Islet precursor cell (in vitro differentiated cells): ENCODE data around the gene AASDHPPT.
"Not testable (repeated sequence)": the region's sequence is repeated elsewhere in the genome, so short reads cannot be mapped to it uniquely, and the experiment has no call there.

Experiments
- DNase-seq: peaks from one replicate; pipeline ENCODE4 v3.0.0-alpha.2; 2018

AASDHPPT gene

GRCh38 chr11:106077609-106078455, at the start of gene AASDHPPT:
Gene AASDHPPT, plus strand, starts transcription at chr11:106077662. Its CDS starts 49 bp downstream, at chr11:106077711.
- DNase-seq: peak; percentile 75

- no peak for DNase-seq
These were observed 46.9 kb upstream of the AASDHPPT start for GRCh38 chr11:106030609-106031008.

GRCh38 chr11:106031202-106031810, 46.2 kb upstream of the AASDHPPT start:
- no peak for DNase-seq

GRCh38 chr11:106031936-106032335, 45.5 kb upstream of the AASDHPPT start:
- no peak for DNase-seq

- DNase-seq: no peak
These were observed 44.6 kb upstream of the AASDHPPT start for GRCh38 chr11:106032861-106033260.

GRCh38 chr11:106043540-106043939, 33.9 kb upstream of the AASDHPPT start:
- DNase-seq: no peak

- no peak for DNase-seq
These were observed 29.8 kb upstream of the AASDHPPT start for GRCh38 chr11:106047631-106048030.

- DNase-seq: no peak
These were observed 27.6 kb upstream of the AASDHPPT start for GRCh38 chr11:106049727-106050476.

GRCh38 chr11:106051103-106051502, 26.4 kb upstream of the AASDHPPT start:
- no peak for DNase-seq

- not testable (repeated sequence) for DNase-seq
These were observed 19.1 kb upstream of the AASDHPPT start for GRCh38 chr11:106058377-106058776.

- DNase-seq: no peak
These were observed 17.8 kb upstream of the AASDHPPT start for GRCh38 chr11:106059617-106060016.

- no peak for DNase-seq
These were observed 16.1 kb upstream of the AASDHPPT start for GRCh38 chr11:106061249-106061784.

- DNase-seq: no peak
These were observed 15.2 kb upstream of the AASDHPPT start for GRCh38 chr11:106061954-106062949.

GRCh38 chr11:106063009-106063408, 14.5 kb upstream of the AASDHPPT start:
- no peak for DNase-seq

GRCh38 chr11:106070606-106071005, 6.9 kb upstream of the AASDHPPT start:
- DNase-seq: no peak

GRCh38 chr11:106072804-106073203, 4.7 kb upstream of the AASDHPPT start:
- no peak for DNase-seq

GRCh38 chr11:106076171-106076918, 1.1 kb upstream of the AASDHPPT start:
- DNase-seq: no peak

- DNase-seq: peak; percentile 100
These were observed 398 bp upstream of the AASDHPPT start, which contains the start of gene KBTBD3 for GRCh38 chr11:106076919-106077608. Gene KBTBD3, minus strand, starts transcription at chr11:106077347. Its CDS starts 18,250 bp downstream, at chr11:106059097.

- no peak for DNase-seq
These were observed 4.6 kb downstream of the AASDHPPT start for GRCh38 chr11:106082096-106082495.

- DNase-seq: no peak
These were observed 8.7 kb downstream of the AASDHPPT start for GRCh38 chr11:106086135-106086534.
